ENCODE measurements around the gene PAQR5.

GRCh38 chr15:69319384-69320375 lies 21.0 kb downstream of the PAQR5 start:
- TF ChIP-seq CTCF (IDR thresholded peaks at IDR 0.05), result no peak
- no peak for TF ChIP-seq POLR2A (IDR thresholded peaks at IDR 0.05)

Data from testis (tissue), 2 donors.